Osteocyte (in vitro differentiated cells): ENCODE results near the gene ITGA3. TPM values are rescaled to one million over a fixed set of nuclear protein-coding genes. Genes with fewer than 3 reads are reported as not detected.

ENCODE experiments used
- DNase-seq: peaks from one replicate; pipeline ENCODE4 v3.0.0; 2021; ENCODE audit warnings: mixed read lengths; ENCODE audit not compliant: unreplicated experiment; ENCODE audit errors: extremely low spot score
- H3K27ac Mint-ChIP-seq: one replicate; pipeline ENCODE4 v1.8.0; 2021; ENCODE audit warnings: mild to moderate bottlenecking, mixed read lengths; ENCODE audit not compliant: unreplicated experiment
- H3K27me3 Mint-ChIP-seq: one replicate; pipeline ENCODE4 v1.8.0; 2021; ENCODE audit warnings: mixed read lengths; ENCODE audit not compliant: unreplicated experiment
- H3K36me3 Mint-ChIP-seq: one replicate; pipeline ENCODE4 v1.8.0; 2021; ENCODE audit warnings: mixed read lengths; ENCODE audit not compliant: unreplicated experiment
- H3K4me1 Mint-ChIP-seq: one replicate; pipeline ENCODE4 v1.8.0; 2021; ENCODE audit warnings: mixed read lengths; ENCODE audit not compliant: unreplicated experiment
- H3K4me3 Mint-ChIP-seq: one replicate; pipeline ENCODE4 v1.8.0; 2021; ENCODE audit warnings: mild to moderate bottlenecking, moderate library complexity, mixed read lengths; ENCODE audit not compliant: unreplicated experiment
- H3K9me3 Mint-ChIP-seq: one replicate; pipeline ENCODE4 v1.8.0; 2021; ENCODE audit warnings: mixed read lengths; ENCODE audit not compliant: unreplicated experiment
- total RNA-seq: library from RNA; stranded (reverse); gene quantifications from 2 replicates; pipeline ENCODE4 v1.2.1, GENCODE V29; 2021
- TF ChIP-seq, protein P1 (sequence below): fragments of 200-600 bp; sonication (generic); IDR thresholded peaks from 2 replicates; pipeline ENCODE4 v1.5.0; 2021; ENCODE audit warnings: antibody characterized with exemption, mild to moderate bottlenecking, moderate library complexity

The ITGA3 gene
- total RNA-seq, 1 donor from 2014 or later, result 201 TPM

DNA sequence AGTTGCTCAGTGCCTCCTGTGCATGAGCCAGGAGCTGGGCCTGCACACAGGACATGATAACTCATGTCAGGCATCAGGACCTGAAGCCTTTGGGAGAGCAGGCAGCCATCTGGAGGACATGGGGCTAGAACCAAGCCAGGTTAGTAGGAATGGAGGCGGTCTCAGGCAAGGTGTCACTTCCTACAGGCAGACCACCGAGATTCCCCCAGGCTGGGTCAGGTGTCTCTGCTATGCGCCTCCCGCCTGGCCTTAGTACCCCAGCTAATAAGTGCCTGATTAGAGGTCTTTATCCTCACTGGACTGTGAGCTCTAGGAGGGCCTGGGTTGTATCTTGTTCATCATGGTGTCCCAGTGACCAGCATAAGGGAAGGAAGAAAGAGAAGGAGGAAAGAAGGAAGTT lies 58.5 kb downstream of the ITGA3 start:
- Mint-ChIP-seq H3K4me3 (no peak overlapping the region), H3K4me1 (peaks cover 11% of the 10 kb centered on the region), H3K36me3 (peaks cover 2% of the 10 kb centered on the region), H3K27me3 (no peaks in the 10 kb centered on the region), H3K27ac (no peak overlapping the region), H3K9me3 (no peaks in the 10 kb centered on the region)
- no peak for DNase-seq
- TF ChIP-seq, protein P1, sequence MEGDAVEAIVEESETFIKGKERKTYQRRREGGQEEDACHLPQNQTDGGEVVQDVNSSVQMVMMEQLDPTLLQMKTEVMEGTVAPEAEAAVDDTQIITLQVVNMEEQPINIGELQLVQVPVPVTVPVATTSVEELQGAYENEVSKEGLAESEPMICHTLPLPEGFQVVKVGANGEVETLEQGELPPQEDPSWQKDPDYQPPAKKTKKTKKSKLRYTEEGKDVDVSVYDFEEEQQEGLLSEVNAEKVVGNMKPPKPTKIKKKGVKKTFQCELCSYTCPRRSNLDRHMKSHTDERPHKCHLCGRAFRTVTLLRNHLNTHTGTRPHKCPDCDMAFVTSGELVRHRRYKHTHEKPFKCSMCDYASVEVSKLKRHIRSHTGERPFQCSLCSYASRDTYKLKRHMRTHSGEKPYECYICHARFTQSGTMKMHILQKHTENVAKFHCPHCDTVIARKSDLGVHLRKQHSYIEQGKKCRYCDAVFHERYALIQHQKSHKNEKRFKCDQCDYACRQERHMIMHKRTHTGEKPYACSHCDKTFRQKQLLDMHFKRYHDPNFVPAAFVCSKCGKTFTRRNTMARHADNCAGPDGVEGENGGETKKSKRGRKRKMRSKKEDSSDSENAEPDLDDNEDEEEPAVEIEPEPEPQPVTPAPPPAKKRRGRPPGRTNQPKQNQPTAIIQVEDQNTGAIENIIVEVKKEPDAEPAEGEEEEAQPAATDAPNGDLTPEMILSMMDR, result no peak

DNA sequence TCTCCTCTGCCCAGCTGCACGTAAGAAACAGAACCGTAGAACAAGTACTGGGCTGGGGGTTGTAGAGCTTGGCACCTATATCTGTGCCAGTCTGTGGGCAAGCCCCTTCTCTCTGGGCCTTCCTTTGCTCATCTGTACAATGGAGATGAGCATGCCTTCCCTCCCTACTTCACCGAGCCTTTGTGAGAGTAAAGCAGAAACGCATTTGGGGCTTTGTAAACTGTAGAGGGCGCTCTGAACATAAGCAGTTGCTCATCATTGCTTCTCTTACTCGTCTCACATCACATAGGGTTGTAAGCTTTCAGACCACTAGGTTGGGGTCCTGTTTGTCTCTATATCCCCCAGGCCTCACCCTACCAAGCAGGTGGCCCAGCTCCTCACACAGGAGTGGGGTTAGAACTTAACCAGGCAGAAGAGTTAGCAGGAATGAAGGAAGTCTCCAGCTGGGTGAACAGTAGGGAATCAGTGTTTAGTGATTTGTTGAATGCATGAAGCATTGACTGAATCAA lies 59.0 kb downstream of the ITGA3 start:
- TF ChIP-seq, protein P1, result peak; percentile 75
- peaks cover 5% of the 10 kb centered on the region for H3K36me3 Mint-ChIP-seq
- DNase-seq, result no peak
- peaks cover 11% of the 10 kb centered on the region for H3K4me1 Mint-ChIP-seq
- H3K27me3 Mint-ChIP-seq, result no peaks in the 10 kb centered on the region
- H3K27ac Mint-ChIP-seq, result no peak overlapping the region
- H3K9me3 Mint-ChIP-seq, result no peaks in the 10 kb centered on the region
- H3K4me3 Mint-ChIP-seq, result no peak overlapping the region

DNA sequence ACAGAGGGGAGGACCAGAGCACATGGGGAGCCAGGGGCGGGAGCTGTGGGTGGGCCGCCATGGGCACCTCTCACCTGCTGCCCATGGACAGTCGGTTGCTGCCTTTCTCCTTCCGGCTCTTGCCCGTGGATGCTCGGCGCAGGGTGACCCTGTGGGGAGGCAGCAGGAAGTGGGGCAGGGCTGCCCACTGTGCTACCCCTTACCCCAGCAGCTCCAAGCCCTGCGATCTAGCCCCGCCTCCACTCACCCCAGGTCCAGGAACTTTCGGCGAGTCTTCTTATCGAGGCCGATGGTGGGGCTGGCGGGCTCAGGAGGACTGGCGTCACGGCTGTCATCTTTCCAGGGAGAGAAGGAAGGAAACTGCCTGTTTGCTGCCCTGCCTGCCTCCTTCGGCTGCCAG lies 59.8 kb downstream of the ITGA3 start:
- no peaks in the 10 kb centered on the region for H3K27me3 Mint-ChIP-seq
- DNase-seq, result no peak
- H3K36me3 Mint-ChIP-seq, result peaks cover 5% of the 10 kb centered on the region
- TF ChIP-seq, protein P1, result no peak
- peaks cover 11% of the 10 kb centered on the region for H3K4me1 Mint-ChIP-seq
- H3K27ac Mint-ChIP-seq, result no peak overlapping the region
- H3K4me3 Mint-ChIP-seq, result no peak overlapping the region
- H3K9me3 Mint-ChIP-seq, result no peaks in the 10 kb centered on the region

DNA sequence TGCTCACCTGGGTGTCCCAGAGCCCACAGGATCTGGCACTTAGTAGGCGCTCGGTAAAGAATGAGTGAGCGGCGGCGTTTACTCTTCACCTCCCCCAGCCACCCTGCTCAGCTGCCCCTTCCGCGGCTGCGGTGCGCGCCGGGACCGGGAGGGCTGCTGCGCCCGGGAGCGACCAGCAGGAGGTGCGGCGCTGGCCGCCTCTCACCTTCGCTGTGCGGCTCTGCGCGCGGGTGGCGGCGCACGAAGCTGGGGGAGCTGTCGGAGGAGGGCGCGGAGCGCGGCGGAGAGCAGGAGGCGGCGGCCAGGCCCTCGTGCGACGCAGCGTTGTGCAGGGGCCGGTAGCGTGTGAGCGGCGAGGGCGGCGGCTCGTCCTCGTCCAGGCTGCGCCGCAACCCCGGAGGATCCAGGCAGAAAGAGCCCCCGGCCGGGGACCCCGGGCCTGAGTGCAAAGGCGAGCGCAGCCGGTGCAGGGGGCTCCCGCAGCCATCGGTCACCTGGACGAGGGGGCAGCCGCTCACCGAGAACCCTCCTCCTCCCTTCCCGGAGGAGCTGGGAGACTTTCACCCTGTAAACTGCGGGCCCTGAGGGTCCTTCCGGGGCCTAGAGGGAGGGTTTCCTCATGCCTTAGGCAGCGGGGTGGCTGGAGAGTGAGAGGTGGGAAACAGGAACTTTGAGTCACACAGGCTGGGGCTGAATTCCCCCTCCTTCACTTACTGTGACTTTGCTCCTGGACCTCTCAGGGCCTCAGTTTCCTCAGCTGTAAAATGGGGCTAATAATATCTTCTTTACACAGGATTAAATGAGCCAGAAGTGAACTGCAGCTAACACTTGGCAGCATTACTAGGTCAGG lies 61.5 kb downstream of the ITGA3 start:
- TF ChIP-seq, protein P1, result peak; percentile 51
- peaks cover 5% of the 10 kb centered on the region for H3K4me1 Mint-ChIP-seq
- no peak for DNase-seq
- no peaks in the 10 kb centered on the region for H3K9me3 Mint-ChIP-seq
- no peak overlapping the region for H3K4me3 Mint-ChIP-seq
- no peak overlapping the region for H3K27ac Mint-ChIP-seq
- peaks cover 7% of the 10 kb centered on the region for H3K36me3 Mint-ChIP-seq
- H3K27me3 Mint-ChIP-seq, result no peaks in the 10 kb centered on the region

DNA sequence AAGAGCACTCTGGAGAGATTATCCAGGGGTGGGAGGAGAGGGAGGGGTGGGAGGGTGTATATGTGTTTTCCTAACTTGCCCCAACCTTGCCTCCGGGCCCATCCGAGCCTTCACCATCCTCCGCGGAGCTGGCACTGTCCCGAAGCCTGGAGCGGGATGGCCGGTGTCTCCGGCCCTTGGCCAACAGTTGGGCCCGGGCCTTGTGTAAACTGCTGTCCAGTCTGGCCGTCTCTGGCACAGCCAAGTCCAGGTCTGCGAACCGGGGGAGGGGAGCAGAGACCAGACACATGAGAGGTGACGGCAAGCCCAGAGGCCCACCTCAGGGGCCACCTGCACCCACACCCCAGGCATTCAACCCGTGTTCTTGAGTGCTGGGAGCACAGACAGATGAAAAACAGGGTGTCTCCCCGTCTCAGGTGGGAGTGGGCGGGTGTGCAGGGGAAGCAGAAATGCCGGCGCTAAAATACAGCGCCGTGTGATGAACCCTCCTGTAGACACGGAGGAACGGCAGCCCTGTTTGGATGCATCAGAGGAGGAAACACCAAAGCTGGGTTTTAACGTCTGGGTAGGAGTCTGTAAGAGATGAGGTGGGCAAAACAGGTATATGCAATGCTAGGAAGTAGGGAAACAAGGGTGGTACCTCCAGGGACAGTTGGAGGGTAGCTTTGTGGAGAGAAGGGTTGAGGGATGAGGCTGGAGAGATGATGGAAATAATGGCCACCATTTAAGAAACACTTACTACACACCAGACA lies 62.3 kb downstream of the ITGA3 start:
- Mint-ChIP-seq H3K27me3 (no peaks in the 10 kb centered on the region), H3K4me3 (no peak overlapping the region), H3K27ac (no peak overlapping the region), H3K9me3 (no peaks in the 10 kb centered on the region), H3K36me3 (peaks cover 9% of the 10 kb centered on the region), H3K4me1 (peaks cover 9% of the 10 kb centered on the region)
- TF ChIP-seq, protein P1, result no peak
- DNase-seq, result no peak
